ENCODE measurements around the gene ZNF675.
"Not testable (repeated sequence)": the region's sequence is repeated elsewhere in the genome, so short reads cannot be mapped to it uniquely, and the experiment has no call there.

The ZNF675 gene

GRCh38 chr19:23709347-23709746, 22.3 kb upstream of the ZNF675 start:
- no peak overlapping the region for H3K56ac ChIP-seq (ENCODE audit: low read length)
- no CpG with 5 or more reads among the region's 2 CpGs for WGBS (ENCODE audit: extremely low coverage, insufficient coverage, low lambda C conversion rate)

GRCh38 chr19:23706657-23707056, 19.6 kb upstream of the ZNF675 start:
- Histone ChIP-seq H4K5ac (ENCODE audit: low read length) (no peak overlapping the region), H3K4me2 (ENCODE audit: low read length) (no peak overlapping the region), H3K27ac (ENCODE audit: low read depth, low read length) (no peak overlapping the region), H3K23ac (ENCODE audit: low read length) (no peak overlapping the region), H3K79me2 (ENCODE audit: control insufficient read depth, insufficient read depth, low read length) (no peaks in the 10 kb centered on the region), H3K4me3 (ENCODE audit: low read length) (no peak overlapping the region), H4K8ac (ENCODE audit: low read depth, low read length) (no peak overlapping the region), H2BK15ac (replicated peaks; ENCODE audit: low read depth) (no peak overlapping the region), H3K9ac (ENCODE audit: low read length) (no peak overlapping the region), H3K56ac (ENCODE audit: low read length) (no peak overlapping the region), H3K79me1 (ENCODE audit: low read length) (no peaks in the 10 kb centered on the region), H2BK120ac (ENCODE audit: low read depth, low read length) (no peak overlapping the region), H3K4ac (ENCODE audit: low read depth, low read length) (no peak overlapping the region), H3K27me3 (ENCODE audit: insufficient read depth, low read length, poor library complexity) (no peaks in the 10 kb centered on the region), H3K18ac (ENCODE audit: low read length) (no peak overlapping the region), H2AK5ac (ENCODE audit: low read length) (no peak overlapping the region), H3K36me3 (ENCODE audit: control insufficient read depth, insufficient read depth, low read length) (no peaks in the 10 kb centered on the region), H3K4me1 (ENCODE audit: control insufficient read depth, low read depth, low read length) (no peaks in the 10 kb centered on the region), H2BK5ac (ENCODE audit: low read length) (no peak overlapping the region)
- DNase-seq, result no peak
- WGBS (ENCODE audit: extremely low coverage, insufficient coverage, low lambda C conversion rate), result no CpG with 5 or more reads among the region's 1 CpG

More at GRCh38 chr19:23709347-23709746, 22.3 kb upstream of the ZNF675 start:
- DNase-seq, result no peak
- Histone ChIP-seq H2BK5ac (ENCODE audit: low read length) (no peak overlapping the region), H4K8ac (ENCODE audit: low read depth, low read length) (no peak overlapping the region), H3K4me2 (ENCODE audit: low read length) (no peak overlapping the region), H3K23ac (ENCODE audit: low read length) (no peak overlapping the region), H2BK120ac (ENCODE audit: low read depth, low read length) (no peak overlapping the region), H3K4me1 (ENCODE audit: control insufficient read depth, low read depth, low read length) (no peaks in the 10 kb centered on the region), H3K79me1 (ENCODE audit: low read length) (no peaks in the 10 kb centered on the region), H3K36me3 (ENCODE audit: control insufficient read depth, insufficient read depth, low read length) (no peaks in the 10 kb centered on the region), H2BK15ac (replicated peaks; ENCODE audit: low read depth) (no peak overlapping the region), H3K27ac (ENCODE audit: low read depth, low read length) (no peak overlapping the region), H3K4me3 (ENCODE audit: low read length) (no peak overlapping the region), H2AK5ac (ENCODE audit: low read length) (no peak overlapping the region), H4K5ac (ENCODE audit: low read length) (no peak overlapping the region), H3K79me2 (ENCODE audit: control insufficient read depth, insufficient read depth, low read length) (no peaks in the 10 kb centered on the region), H3K27me3 (ENCODE audit: insufficient read depth, low read length, poor library complexity) (no peaks in the 10 kb centered on the region), H3K4ac (ENCODE audit: low read depth, low read length) (no peak overlapping the region), H3K18ac (ENCODE audit: low read length) (no peak overlapping the region), H3K9ac (ENCODE audit: low read length) (no peak overlapping the region)

GRCh38 chr19:23699521-23699860, 12.5 kb upstream of the ZNF675 start:
- Histone ChIP-seq H3K9ac (ENCODE audit: low read length) (no peak overlapping the region), H3K23ac (ENCODE audit: low read length) (no peak overlapping the region), H3K27ac (ENCODE audit: low read depth, low read length) (no peak overlapping the region), H3K79me1 (ENCODE audit: low read length) (no peaks in the 10 kb centered on the region), H2AK5ac (ENCODE audit: low read length) (no peak overlapping the region), H3K36me3 (ENCODE audit: control insufficient read depth, insufficient read depth, low read length) (no peaks in the 10 kb centered on the region), H2BK5ac (ENCODE audit: low read length) (no peak overlapping the region), H3K18ac (ENCODE audit: low read length) (no peak overlapping the region), H4K5ac (ENCODE audit: low read length) (no peak overlapping the region), H3K4me2 (ENCODE audit: low read length) (no peak overlapping the region), H3K27me3 (ENCODE audit: insufficient read depth, low read length, poor library complexity) (no peaks in the 10 kb centered on the region), H3K4me3 (ENCODE audit: low read length) (no peak overlapping the region), H4K8ac (ENCODE audit: low read depth, low read length) (no peak overlapping the region), H3K4ac (ENCODE audit: low read depth, low read length) (no peak overlapping the region), H3K56ac (ENCODE audit: low read length) (peak overlapping the region; percentile 2), H2BK15ac (replicated peaks; ENCODE audit: low read depth) (no peak overlapping the region), H3K79me2 (ENCODE audit: control insufficient read depth, insufficient read depth, low read length) (no peaks in the 10 kb centered on the region), H3K4me1 (ENCODE audit: control insufficient read depth, low read depth, low read length) (no peaks in the 10 kb centered on the region), H2BK120ac (ENCODE audit: low read depth, low read length) (no peak overlapping the region)
- peak; percentile 36 for DNase-seq
- no CpG with 5 or more reads among the region's 2 CpGs for WGBS (ENCODE audit: extremely low coverage, insufficient coverage, low lambda C conversion rate)

GRCh38 chr19:23698711-23699520, 11.9 kb upstream of the ZNF675 start:
- Histone ChIP-seq H4K5ac (ENCODE audit: low read length) (no peak overlapping the region), H4K8ac (ENCODE audit: low read depth, low read length) (no peak overlapping the region), H2BK5ac (ENCODE audit: low read length) (no peak overlapping the region), H3K4me3 (ENCODE audit: low read length) (no peak overlapping the region), H3K79me1 (ENCODE audit: low read length) (no peaks in the 10 kb centered on the region), H3K18ac (ENCODE audit: low read length) (no peak overlapping the region), H3K4ac (ENCODE audit: low read depth, low read length) (no peak overlapping the region), H2AK5ac (ENCODE audit: low read length) (no peak overlapping the region), H3K4me1 (ENCODE audit: control insufficient read depth, low read depth, low read length) (no peaks in the 10 kb centered on the region), H2BK120ac (ENCODE audit: low read depth, low read length) (no peak overlapping the region), H2BK15ac (replicated peaks; ENCODE audit: low read depth) (no peak overlapping the region), H3K9ac (ENCODE audit: low read length) (no peak overlapping the region), H3K4me2 (ENCODE audit: low read length) (no peak overlapping the region), H3K23ac (ENCODE audit: low read length) (no peak overlapping the region), H3K27me3 (ENCODE audit: insufficient read depth, low read length, poor library complexity) (no peaks in the 10 kb centered on the region), H3K36me3 (ENCODE audit: control insufficient read depth, insufficient read depth, low read length) (no peaks in the 10 kb centered on the region), H3K79me2 (ENCODE audit: control insufficient read depth, insufficient read depth, low read length) (no peaks in the 10 kb centered on the region), H3K56ac (ENCODE audit: low read length) (no peak overlapping the region), H3K27ac (ENCODE audit: low read depth, low read length) (no peak overlapping the region)
- peak; percentile 31 for DNase-seq
- no CpG with 5 or more reads among the region's 6 CpGs for WGBS (ENCODE audit: extremely low coverage, insufficient coverage, low lambda C conversion rate)

GRCh38 chr19:23692937-23693336, 5.9 kb upstream of the ZNF675 start:
- not testable (repeated sequence) for H4K8ac ChIP-seq (ENCODE audit: low read depth, low read length); H2BK15ac ChIP-seq (replicated peaks; ENCODE audit: low read depth); H3K79me2 ChIP-seq (ENCODE audit: control insufficient read depth, insufficient read depth, low read length); H2BK5ac ChIP-seq (ENCODE audit: low read length); H3K56ac ChIP-seq (ENCODE audit: low read length); H3K4me2 ChIP-seq (ENCODE audit: low read length); DNase-seq; H3K79me1 ChIP-seq (ENCODE audit: low read length); H3K9ac ChIP-seq (ENCODE audit: low read length); H4K5ac ChIP-seq (ENCODE audit: low read length); H3K23ac ChIP-seq (ENCODE audit: low read length); H2BK120ac ChIP-seq (ENCODE audit: low read depth, low read length); H3K18ac ChIP-seq (ENCODE audit: low read length); H2AK5ac ChIP-seq (ENCODE audit: low read length); H3K4me1 ChIP-seq (ENCODE audit: control insufficient read depth, low read depth, low read length); H3K4ac ChIP-seq (ENCODE audit: low read depth, low read length); H3K27ac ChIP-seq (ENCODE audit: low read depth, low read length); H3K36me3 ChIP-seq (ENCODE audit: control insufficient read depth, insufficient read depth, low read length); H3K4me3 ChIP-seq (ENCODE audit: low read length); H3K27me3 ChIP-seq (ENCODE audit: insufficient read depth, low read length, poor library complexity)
- no CpG with 5 or more reads among the region's 9 CpGs for WGBS (ENCODE audit: extremely low coverage, insufficient coverage, low lambda C conversion rate)

GRCh38 chr19:23673132-23673531, 13.9 kb downstream of the ZNF675 start:
- no peak overlapping the region for H3K9ac ChIP-seq (ENCODE audit: low read length)
- H2BK5ac ChIP-seq (ENCODE audit: low read length), result no peak overlapping the region
- no peak overlapping the region for H3K56ac ChIP-seq (ENCODE audit: low read length)
- no peak overlapping the region for H2BK120ac ChIP-seq (ENCODE audit: low read depth, low read length)
- WGBS (ENCODE audit: extremely low coverage, insufficient coverage, low lambda C conversion rate), result no CpG with 5 or more reads among the region's 2 CpGs
- H4K8ac ChIP-seq (ENCODE audit: low read depth, low read length), result no peak overlapping the region
- H3K36me3 ChIP-seq (ENCODE audit: control insufficient read depth, insufficient read depth, low read length), result no peaks in the 10 kb centered on the region
- no peak overlapping the region for H2AK5ac ChIP-seq (ENCODE audit: low read length)
- no peak overlapping the region for H3K4ac ChIP-seq (ENCODE audit: low read depth, low read length)
- no peak overlapping the region for H2BK15ac ChIP-seq (replicated peaks; ENCODE audit: low read depth)
- H3K18ac ChIP-seq (ENCODE audit: low read length), result no peak overlapping the region
- no peak overlapping the region for H3K23ac ChIP-seq (ENCODE audit: low read length)
- no peaks in the 10 kb centered on the region for H3K4me1 ChIP-seq (ENCODE audit: control insufficient read depth, low read depth, low read length)
- no peak overlapping the region for H4K5ac ChIP-seq (ENCODE audit: low read length)
- peaks cover 67% of the 10 kb centered on the region for H3K79me2 ChIP-seq (ENCODE audit: control insufficient read depth, insufficient read depth, low read length)
- peaks cover 13% of the 10 kb centered on the region for H3K79me1 ChIP-seq (ENCODE audit: low read length)
- H3K4me3 ChIP-seq (ENCODE audit: low read length), result no peak overlapping the region
- no peak overlapping the region for H3K27ac ChIP-seq (ENCODE audit: low read depth, low read length)
- no peak overlapping the region for H3K4me2 ChIP-seq (ENCODE audit: low read length)
- H3K27me3 ChIP-seq (ENCODE audit: insufficient read depth, low read length, poor library complexity), result no peaks in the 10 kb centered on the region
- DNase-seq, result no peak
